HG03378 (cell line): ENCODE measurements around the gene AJAP1.
"Not testable (repeated sequence)": the region's sequence is repeated elsewhere in the genome, so short reads cannot be mapped to it uniquely, and the experiment has no call there.

Experiments
- ATAC-seq: cut with Tn5 transposase; IDR thresholded peaks from one replicate; pipeline ENCODE4 v1.9.1; 2021; ENCODE audit warnings: mild to moderate bottlenecking, moderate library complexity; ENCODE audit not compliant: unreplicated experiment

AJAP1 gene

DNA sequence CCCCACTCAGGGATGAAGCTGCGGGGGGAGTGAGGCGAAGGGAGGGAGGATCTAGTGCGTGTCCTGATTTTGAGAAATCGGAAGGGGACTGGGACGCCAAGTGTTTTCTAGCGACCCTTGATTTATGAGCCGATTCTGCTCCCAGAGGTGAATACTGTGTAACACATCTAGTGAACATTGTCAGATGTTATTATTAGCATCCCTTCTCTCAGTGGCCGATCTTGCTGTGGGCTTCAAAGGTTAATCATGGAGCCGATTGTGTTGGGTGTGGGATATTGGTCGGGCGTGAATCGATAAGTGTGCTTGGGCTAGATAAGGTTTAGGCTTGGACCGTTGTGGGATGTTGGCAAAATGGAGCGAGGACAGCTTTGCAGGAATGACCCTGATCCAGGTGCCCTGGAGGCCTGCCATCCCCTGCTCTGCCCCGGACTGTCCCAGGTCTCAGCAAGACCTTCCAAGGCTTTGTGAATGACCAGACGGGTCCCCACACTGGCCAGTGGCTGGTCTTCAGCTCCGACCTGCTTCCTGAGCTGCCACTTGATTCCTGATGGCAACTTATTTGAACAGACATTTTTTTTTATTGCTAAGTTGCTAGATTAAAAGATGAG lies 2.2 kb downstream of the AJAP1 start:
- ATAC-seq, result no peak

DNA sequence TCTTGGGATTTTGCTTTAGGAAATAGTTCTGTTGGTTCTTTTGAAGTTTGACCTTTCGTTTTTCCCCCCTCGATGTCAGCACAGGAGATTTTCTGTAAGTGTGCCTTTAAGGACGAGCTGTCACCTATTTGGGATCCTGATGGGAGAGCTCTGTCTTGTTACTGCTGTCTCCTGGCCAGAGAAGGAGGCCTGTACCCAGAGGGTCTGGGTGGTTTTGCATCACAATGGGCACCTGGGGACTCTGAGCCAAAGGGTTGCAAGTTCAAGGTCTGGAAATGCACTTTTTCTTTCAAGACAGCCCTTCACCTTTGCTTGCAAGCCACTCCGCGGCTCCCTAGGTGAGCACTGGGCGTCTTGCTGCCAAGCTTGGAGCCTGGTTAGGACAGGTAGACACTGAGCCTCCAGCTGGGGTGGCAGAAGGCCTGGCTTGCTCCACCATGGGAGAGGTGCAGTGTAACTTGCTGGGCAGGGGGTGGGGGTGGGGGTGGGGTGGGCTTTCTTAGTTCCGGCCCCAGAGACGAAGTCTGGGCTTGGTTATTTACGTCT lies 2.9 kb downstream of the AJAP1 start:
- no peak for ATAC-seq

DNA sequence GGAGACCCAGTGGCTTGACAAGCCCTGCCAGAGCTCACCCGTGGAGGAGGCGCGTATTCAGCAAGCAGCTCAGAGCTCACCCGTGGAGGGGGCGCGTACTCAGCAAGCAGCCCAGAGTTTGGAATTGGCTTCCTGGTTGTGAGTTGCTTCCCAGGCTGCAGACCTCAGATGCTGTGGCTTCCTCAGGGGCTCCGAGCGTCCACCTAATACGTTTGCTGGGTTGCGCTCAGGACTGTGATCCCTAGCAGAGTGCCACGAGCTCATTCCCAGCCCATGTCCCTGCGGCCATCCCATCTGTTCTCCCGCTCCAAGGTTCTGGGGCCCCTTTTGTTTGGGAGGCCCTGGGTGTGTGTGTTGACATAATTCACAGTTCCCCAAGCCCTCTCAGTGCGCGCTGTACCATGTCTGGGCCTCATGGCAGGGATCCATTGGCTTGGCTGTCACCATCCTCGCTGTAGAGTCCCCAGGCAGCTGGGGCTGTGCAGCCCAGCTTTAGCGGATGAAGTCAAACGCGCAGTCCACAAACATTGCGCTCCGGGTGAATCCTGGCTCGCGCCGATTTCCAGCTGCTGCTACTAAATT lies 3.6 kb downstream of the AJAP1 start:
- ATAC-seq, result no peak

DNA sequence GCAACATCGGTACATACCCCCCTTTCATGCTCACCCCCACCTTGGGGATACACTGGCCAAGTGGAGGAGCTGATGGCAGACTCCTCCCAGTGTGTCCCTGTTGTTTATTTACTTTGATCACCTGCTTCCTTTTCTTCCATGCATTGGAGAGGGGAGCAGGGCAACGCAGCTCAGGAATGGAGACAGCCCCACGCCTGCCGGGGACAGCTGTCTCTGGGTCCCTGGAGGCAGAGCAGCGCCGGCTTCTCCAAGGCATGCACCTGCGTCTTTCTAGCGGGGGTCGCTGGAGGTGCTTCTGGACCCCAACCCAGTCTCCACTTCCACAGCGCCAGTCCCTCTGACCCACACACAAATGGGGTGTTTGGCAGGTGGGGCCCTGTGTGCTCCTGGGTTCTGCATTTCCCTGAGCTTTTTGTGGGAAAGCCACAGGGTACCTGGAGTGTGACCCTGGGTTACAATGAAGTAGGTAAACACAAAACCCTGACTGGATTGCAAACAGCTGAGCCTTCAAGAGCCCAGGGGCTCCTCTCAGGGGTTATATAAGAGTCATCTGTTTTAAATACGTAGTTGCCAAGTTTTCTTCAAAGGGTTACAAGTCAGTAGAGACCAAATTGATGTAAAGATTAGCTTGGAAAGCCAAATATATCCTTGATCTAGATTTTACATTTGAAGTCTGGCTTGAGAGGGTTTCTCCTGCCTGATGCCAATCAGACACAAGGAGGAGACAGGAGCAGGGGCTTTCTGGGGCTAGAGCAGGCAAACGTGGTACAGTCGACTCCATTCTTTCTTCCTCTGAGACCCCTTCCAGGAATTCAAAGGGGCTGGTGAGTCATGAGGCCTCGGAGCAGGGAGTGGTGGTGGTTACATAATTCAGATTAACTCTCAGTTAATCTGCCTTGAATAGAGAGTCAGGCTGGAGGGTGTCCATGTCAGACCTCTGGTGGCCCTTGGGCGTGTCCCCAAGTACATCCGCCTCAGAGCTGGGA lies 4.5 kb downstream of the AJAP1 start:
- ATAC-seq, result no peak

DNA sequence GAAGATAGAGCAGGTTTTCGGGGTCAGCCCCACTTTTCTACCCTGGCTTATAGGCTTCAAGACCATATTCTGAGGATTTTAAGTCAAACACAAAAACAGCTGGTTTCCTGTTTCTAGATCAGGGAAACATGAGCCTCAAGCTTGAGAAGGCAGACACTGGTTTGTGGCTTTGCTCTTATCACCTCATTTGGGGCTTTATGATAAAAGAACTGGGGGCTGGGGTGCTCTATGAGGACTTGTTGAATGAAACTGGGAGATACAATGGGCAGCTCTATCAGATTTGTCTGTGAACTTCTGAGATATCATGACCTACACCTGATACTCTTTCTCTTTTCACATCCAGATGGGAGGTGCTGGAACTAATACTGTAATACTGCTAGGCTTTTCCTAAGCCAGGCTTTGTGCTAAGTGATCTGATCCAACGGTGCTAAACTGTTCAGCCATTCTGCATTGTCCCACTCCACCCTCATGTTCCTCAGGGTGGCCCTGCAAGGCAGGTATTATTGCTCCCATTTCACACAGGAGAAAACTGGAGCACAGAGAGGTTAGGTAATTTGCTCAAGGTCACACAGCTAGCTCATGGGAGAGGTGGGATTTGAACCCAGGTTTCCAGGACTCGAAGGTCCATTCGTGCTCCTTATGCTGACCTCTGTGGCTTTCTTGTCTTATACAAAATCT lies 6.6 kb downstream of the AJAP1 start:
- ATAC-seq, result no peak

DNA sequence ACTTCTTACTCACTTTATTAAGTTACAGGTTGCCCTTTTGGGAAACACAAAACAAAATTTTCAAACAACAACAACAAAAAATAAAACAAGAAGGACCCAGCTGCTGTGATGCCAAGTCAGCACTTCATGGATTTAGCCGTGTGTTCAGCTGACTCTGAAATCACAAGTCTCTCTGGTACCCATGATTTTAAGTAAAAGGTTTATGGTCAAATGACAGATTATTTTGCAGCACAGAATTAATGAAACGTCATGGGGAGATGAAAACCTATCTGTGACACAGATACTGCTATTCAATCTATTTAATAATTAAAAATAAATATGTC lies 7.1 kb downstream of the AJAP1 start:
- no peak for ATAC-seq

DNA sequence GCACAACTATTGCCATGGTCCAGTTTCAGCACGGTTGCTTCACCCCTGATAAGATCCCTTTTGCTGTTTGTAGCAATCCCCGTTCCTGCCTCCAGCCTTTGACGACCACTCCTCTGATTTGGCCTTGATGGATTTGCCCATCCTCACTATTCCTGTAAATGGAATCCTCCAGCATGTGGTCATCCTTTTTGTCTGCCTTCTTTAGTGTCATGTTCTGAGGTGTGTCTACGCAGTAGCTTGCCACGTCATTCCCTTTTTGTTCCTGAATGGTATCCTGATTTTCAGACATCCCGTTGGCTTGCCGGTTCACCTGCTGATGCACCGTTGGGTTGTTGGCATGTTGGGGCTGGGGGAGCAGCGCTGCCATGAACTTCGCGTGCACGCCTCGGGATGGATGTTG lies 7.8 kb downstream of the AJAP1 start:
- no peak for ATAC-seq

DNA sequence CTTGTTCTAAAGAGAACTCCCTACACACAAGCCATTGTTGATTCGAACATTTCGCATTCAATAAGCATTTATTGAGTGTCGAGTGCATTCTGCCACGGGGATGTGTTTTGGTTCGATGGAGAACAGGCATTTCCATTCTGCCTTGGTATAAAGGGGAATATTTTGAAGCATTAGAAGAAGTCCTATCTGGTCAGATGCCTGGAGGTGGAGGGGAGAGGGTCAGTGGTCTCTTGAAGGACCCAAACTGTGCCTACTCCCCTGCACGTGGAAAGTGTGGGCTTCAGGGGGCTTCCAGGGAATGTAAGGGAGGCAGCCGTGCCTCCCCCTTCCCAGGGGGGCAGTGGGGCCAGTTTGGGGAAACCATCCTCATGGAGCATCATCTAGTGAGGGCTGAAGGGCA lies 8.3 kb downstream of the AJAP1 start:
- no peak for ATAC-seq

DNA sequence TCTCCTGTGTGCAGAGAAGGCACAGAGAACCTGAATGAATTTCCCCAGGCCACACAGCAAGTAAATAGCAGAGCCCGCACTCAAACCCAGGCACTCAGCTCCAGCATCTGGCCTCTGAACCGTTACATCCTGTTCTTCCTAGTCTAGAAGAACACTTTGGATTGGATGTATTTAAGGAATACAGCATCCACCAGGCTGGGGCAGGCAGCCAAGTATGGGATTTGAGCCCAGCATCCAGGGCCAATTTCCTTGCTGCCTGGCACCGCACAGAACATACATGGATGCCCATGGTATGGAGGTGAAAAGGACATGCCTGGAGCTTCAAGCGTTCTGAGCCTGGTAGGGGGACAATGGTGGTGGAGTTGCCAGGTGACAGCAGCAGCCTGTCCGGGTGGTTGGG lies 9.7 kb downstream of the AJAP1 start:
- ATAC-seq, result no peak

DNA sequence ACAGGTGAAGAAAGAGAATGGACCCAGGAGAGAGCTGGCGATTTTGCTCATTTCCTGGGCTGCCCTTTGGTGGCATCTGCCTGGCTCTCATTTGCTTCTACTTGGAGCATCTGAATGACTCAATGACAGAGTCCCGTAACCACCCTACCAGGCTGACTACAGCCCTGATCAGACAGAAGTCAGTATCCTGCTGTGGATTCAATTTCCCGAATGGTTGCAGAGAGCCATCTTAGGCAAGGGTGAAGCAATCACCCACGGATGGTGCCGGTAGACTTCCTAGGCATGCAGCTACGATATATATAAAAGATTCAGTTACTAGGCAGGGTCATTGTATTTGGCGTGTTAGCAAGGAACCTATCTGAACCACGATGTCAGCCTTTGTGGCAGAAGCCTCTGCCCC lies 10.2 kb downstream of the AJAP1 start:
- no peak for ATAC-seq

DNA sequence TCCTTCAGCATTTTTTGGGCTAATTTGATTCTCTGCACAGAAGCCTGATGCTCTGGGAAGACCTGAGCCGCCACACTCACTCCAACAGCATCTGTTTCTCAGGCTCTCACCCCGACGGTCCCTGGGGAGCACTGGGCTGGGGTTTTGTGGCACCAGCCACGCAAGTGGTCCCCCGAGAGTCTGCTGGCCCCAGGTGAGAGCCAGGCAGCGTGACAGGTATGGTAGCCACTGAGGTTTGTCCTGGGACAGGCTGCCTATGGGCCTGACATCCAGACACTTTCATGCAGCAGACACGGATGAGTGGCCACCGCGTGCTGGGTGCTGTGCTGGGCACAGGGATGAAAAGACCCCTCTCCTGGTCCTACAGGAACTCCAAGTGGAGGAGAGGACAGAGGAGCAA lies 11.0 kb downstream of the AJAP1 start:
- no peak for ATAC-seq

DNA sequence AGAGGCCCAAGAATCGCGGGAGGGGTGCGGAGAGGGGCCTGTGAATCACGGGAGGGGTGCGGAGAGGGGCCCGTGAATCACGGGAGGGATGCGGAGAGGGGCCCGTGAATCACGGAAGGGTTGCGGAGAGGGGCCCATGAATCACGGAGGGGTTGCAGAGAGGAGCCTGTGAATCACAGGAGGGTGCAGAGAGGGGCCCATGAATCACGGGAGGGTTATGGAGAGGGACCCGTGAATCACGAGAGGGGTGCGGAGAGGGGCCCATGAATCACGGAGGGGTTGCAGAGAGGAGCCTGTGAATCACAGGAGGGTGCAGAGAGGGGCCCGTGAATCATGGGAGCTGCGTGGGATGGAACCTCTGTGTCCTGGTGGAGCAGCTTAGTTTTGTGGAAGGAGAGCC lies 12.3 kb downstream of the AJAP1 start:
- ATAC-seq, result not testable (repeated sequence)

DNA sequence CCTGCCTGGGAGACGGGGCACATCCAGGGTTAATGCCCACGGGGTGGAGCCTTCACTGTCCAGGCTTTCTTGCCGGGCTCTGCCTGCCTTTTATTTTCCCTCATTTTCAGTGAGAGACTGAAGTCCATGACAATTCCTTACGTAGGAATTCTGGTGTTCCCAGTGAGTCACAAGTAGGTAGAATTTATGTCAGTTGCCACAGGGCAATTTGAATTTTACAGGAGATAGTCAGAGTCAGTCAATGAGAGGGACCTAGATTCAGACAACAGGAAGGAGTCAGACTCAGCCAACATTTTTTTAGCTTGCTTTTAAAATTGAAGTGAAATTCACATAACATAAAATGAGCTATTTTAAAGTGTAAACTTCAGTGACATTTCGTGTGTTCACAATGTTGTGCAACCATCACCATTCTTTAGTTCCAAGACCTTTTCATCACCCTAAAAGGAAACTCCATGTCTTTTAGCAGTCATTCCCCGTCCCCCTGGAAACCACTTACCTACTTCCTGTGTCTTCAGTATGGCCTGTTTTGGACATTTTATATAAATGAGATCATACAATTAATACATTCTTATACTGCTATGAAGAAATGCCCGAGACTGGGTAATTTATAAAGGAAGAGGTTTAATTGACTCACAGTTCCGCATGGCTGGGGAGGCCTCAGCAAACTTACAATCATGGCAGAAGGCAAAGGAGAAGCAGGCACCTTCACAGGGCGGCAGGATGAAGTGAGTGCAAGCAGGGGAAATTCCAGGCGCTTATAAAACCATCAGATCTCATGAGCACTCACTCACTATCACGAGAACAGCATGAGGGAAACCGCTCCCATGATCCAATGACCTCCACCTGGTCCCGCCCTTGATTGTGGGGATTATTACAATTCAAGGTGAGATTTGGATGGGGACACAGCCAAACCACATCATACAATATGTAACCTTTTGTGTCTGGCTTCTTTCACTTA lies 14.6 kb downstream of the AJAP1 start:
- no peak for ATAC-seq

DNA sequence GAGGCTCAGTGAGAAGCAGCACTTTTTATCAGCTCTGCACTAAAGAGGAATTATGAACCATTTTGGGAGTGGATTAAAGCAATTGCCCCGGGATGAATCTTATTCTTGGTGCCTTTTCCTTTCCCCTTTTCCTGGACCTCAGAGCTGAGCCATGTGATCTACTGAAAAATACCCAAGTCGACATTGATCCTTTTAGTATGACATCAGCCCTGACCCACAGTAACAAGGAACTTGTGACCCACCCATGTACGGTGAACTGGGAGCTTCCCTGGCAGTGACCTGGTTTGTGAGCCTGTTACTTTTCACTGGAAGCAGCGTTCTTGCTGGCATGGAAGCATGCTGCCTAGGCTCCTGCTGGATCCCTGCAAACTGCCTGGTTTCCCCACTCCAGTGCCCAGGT lies 15.9 kb downstream of the AJAP1 start:
- no peak for ATAC-seq

DNA sequence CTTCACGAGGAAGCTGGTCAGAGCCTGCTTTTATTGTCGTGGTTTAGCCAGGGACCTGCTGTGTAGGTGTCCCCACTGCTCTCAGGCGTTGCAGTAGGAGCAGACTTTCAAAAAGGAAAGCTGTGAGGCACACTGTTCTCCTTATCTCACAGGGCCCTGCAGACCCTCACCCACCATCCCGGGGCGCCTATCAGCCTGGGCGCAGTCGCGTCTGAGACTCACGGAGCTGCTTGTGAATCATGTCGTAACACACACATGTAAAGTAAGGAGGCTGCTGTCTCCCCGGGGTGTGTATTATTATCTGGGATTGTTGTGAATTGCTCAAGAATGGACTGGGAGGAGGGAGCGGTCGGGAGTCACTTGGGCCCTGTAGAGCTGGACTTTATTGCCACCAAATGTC lies 17.4 kb downstream of the AJAP1 start:
- ATAC-seq, result no peak

DNA sequence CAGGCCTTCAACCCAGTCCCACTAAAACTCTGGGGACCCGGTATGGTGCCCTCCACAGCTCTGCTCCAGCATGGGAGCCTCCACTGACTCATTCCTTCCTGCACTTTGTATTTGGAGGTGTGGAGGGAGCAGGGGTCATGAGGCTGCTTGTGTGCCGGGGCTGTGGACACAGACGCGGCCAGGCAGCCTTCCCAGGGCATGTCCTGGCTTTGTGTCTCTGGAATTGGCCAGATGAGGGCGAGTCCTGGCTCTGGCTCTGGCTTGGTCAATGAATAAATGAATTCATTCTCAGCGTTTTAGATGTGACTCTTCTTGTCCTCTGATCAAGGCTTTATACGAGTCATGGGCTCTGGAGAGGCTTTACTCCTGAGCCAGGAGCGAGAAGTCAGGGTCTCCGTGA lies 19.1 kb downstream of the AJAP1 start:
- ATAC-seq, result no peak

DNA sequence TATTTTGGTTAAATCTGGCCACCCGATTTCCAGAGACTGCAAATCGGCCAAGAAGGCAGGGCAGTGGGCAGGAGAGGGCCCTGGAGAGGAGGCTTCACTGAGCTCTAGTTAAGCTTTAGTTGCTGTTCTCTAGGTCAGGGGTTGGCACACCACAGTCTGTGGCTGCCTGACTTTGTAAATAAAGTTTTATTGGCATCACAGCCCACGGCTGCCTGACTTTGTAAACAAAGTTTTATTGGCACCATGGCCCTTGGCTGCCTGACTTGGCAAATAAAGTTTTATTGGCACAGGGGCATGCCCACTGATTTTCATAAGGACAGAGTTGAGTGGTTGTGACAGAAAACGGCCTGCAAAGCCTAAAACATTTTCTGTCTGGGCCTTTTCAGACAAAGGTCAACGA lies 19.7 kb downstream of the AJAP1 start:
- ATAC-seq, result no peak

DNA sequence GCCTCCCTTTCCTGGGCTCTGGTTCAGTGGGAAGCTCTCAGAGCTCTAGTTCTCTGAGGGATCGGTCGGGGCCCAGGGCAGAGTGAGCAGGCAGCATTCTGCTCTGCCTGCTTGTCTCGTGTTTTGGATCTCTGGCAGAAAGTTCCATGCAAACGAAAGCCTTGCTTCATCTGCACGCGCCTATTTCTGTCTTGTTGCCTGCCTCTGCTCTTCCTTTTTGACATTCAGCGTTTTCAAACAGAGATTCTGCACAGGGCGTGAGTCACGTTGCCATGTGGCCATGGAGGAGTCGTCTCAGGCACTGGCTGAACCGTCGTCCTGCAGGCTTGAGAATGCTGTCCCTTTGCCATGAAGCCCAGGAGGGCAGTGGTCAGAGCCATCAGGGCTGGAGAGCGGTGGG lies 20.3 kb downstream of the AJAP1 start:
- ATAC-seq, result no peak

DNA sequence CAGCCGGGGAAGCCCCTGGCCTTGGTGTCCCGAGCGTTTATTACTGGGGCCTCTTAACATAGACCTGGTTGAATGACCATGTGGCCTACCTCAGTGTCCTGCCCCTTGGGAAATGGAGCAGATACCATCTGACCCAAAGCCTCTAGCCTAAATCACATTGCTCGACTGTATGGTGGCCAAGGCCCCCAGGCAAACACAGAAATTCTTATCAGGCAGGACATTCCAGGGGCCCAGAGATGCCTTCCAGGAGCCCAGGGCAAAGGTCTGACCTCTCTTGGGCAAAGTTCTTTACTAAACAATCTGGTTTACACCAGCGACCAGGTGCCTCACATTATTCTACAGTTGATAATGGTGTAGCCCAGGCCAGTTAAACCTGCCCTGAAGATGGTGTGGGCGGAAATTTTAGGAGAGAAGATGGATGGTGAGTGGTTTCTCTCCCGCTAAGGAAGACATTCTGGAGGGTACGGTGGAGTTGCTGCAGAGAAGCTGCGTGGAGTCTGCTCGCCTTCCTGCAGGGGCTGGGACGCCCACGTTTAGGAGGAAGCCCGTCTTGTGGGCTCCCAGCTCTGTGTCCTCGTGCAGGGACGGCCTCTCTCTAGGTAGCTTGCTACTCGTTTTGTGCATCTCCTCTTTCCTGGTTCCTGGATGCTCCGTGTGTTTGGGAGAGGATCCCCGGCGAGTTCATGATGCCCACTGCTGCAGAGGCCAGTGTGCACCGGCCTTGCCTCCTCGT lies 21.2 kb downstream of the AJAP1 start:
- no peak for ATAC-seq

DNA sequence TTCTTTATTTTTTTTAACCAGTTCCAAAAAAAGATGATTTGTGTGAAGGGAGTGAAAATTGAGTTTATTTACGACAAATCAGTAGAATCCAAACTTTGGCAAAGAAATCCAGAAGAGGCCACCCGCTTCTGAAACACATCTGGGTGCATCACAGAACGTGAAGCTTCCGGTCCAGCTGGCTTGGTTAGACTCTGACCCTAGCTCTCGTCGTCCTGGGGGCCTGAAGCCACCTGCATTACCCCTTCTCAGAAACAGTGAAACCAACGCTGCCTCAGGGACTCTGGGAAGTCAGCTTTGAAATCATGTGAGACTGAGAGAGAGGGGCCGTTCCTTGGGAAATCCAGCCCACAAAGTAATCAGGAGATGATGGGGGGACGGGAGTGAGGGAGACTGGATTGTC lies 21.8 kb downstream of the AJAP1 start:
- ATAC-seq, result no peak
